ENCODE measurements around the gene PDSS1.

DNA sequence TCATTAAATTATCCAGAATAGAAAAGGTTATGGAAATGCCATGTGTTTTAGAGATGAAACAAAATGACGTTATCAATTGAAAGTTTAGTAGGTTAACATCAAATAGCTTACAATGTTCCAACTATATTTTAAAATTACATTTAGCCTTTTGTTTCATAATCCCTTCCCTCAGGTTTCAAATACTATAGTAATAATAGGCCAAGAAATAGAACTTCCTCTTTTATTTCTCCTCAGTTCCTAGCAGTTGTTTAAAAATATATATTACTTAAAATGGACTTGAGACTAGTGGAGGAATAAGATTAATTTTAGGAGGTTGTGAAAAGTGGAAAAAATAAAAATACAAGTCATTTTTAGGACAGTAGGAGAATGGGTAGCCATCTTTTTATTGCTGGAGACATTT is 16.4 kb upstream of the PDSS1 start:
- no peak for TF ChIP-seq POLR2A (IDR thresholded peaks at IDR 0.05; ENCODE audit: low read depth, low read length)
- no peak for TF ChIP-seq SPI1 (IDR thresholded peaks at IDR 0.05; ENCODE audit: low read depth, low read length)
- TF ChIP-seq POLR2AphosphoS5 (IDR thresholded peaks at IDR 0.05; ENCODE audit: low read depth, low read length), result no peak
- TF ChIP-seq TAF1 (IDR thresholded peaks at IDR 0.05; ENCODE audit: low read depth, low read length), result no peak
- no peak for TF ChIP-seq PAX5 (IDR thresholded peaks at IDR 0.05; ENCODE audit: insufficient read depth, low read length, severe bottlenecking)

Data from GM12891 (cell line).